Activated CD8-positive, alpha-beta memory T cell treated with anti-CD3 and anti-CD28 coated beads for 24 hours (primary cell): Measurements from ENCODE around the gene DYNC1H1.

ENCODE experiments used
- DNase-seq: peaks from one replicate; pipeline ENCODE4 v3.0.0-alpha.2; 2020

The DYNC1H1 gene

DNA sequence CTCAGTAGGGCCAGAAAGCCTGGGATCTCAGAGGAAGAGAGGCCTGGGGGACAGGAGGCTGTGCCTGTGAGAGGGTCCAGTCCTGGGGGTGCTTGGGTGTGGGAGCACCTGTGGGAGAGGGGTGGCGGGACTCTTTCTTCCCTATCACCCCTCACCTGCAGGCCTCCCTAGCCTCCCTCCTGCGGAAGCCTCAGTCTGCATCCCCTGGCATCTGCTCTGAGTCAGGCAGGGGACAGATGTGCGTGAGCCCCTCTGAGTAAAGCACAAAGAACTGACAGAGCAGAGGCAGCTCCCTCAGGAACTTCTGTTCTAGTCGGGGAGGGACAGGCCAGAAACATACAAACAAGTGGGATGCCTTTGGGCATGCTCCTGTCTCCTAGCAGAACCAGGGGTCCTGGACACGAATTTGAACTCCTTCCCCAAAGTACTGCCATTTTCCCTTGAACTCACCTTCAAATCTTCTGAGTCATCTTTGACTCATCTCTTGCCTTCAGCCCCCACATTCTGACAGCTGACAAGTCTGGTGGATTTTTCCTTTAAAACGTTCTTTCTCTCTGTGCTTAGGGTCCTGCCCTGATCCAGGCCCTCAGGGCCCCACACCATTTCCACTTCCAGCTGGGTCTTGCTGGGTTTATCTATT lies 131.0 kb downstream of the DYNC1H1 start:
- DNase-seq, result no peak

DNA sequence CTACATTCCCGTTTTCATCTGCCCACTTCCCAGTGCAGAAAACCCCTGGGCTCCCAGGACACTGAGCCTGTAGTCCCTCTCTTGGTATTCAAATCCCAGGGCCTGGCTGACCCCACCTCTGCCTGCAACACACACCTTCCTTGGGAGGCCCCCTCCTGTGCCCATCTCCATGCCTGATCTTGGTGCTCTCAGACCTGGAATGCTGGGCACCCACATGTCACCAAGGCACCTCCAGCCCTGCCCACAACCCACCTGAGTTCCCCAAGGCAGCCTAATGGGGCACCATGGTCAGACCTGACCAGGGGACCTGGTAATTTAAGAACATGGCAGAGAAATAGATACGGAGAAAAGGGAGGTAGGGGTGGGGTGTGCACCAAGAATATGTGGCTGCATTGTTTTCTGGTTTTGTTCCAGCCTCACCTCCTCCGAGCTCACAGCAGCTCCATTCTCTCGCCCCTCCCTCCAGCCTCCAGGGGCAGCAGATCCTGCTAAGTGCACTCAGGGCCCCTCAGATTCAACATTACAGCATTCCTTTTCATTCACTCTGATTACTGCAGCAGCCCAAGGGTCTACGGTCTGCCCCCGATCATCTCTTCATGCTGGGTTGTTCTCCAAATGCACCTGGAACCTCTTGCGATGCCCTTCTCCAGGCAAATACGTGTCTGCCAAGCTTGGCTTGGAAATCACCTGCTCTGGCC lies 131.6 kb downstream of the DYNC1H1 start:
- DNase-seq, result no peak

DNA sequence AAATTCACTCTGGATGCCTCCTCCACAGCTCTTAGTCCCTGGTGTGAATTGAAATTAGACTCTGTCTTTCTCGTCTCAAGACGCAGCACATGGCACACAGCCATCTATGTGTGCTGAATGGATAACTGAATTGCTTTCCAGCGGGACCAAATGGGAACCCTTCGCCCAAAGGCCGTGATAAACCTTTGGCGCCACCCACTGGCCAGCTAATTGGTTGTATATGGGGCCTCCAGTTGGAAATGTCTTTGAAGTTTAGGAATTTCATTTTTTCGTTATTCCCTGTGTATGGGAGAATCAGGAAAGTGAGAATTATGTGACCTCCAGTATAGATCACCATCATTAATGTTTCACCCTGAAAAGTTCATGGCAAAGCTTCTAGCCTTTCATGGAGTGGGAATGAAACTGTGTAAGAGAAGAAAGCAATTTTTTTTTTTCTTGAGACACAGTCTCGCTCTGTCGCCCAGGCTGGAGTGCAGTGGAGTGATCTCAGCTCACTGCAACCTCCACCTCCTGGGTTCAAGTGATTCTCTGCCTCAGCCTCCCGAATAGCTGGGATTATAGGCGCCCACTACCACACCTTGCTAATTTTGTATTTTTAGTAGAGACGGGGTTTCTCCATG lies 132.3 kb downstream of the DYNC1H1 start:
- DNase-seq, result peak; percentile 86

DNA sequence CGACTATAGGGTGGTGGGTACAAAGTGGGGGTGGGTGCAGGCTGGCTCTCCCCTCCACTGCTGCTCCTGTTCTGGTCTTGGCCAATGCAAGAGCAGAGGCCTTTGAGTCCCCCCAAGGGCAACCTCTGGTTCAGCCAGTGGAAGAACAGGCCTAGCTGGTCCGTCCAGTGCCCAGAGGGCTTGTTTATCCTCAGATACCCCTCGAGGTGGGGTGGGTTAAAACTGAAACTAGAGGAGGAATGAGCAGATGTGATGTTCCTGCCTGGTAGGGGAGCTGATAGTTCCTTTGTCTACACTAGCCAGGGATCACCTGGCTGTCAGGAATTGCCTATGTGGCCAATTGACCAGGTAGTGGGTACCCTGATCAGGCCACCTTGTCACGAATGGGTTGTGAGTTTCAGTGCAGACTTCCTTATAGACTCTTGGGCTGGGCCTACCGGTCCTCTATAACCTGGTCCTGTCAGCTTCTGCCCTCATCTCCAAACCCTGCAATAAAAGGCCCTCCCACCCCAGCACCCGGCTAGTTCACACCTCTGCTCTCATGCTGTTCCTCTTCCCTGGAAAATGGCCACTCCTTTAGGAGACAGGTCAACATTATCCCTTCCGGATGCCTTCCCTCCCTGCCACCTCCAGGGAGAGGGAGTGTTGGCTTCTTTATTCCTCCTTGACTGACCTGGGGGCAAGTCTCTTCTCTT lies 133.2 kb downstream of the DYNC1H1 start:
- no peak for DNase-seq

DNA sequence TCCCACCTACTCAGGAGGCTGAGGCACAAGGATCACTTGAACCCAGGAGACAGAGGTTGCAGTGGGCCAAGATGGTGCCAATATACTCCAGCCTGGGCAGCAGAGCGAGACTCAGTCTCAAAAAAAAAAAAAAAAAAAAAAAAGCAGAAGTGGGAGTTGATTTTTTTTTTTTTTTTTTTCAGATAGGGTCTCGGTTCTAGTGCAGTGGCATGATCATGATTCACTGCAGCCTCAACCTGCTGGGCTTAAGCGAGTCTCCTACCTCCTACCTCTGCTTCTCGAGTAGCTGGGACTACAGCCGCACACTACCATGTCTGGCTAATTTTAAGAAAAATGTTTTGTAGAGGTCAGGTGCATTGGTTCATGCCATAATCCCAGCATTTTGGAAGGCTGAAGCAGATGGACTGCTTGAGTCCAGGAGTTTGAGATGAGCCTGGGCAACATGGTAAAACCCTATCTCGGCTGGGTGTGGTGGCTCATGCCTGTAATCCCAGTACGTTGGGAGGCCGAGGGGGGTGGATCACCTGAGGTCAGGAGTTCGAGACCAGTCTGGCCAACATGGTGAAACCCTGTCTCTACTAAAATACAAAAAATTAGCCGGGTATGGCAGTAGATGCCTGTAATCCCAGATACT lies 138.8 kb downstream of the DYNC1H1 start:
- DNase-seq, result no peak

DNA sequence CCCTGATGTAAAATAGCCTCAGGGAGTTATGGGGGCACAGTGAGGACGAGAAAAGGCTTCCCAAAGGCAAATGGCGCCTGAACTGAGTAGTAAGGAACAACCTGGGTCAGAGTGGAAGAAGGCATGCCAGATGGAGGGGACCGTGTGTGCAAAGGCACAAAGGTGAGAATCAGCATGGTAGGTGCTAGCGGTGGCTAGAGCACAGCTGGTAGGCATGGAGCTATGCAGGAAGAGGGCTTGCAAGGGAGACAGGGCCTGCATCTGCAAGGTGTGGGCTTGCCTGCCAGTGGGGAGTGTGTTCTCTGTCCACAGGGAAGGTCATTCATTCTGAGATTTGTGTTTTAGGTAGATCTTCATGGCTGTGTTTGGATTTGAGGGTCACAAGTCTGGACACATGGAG lies 141.0 kb downstream of the DYNC1H1 start:
- no peak for DNase-seq
